OCI-LY1 (cell line): ENCODE measurements around the gene LDLRAD4.

Experiments used
- CTCF ChIP-seq: fragments of 200-600 bp; sonication (generic), shearing (Covaris generic); IDR thresholded peaks from 2 replicates; pipeline ENCODE4 v1.5.1; 2017; ENCODE audit warnings: mild to moderate bottlenecking, antibody characterized with exemption, low read length, moderate library complexity, mixed read lengths
- EZH2 ChIP-seq: fragments of 200-600 bp; sonication (generic), shearing (Covaris generic); IDR thresholded peaks from 2 replicates; pipeline ENCODE4 v1.8.0; 2017; ENCODE audit warnings: borderline replicate concordance, mixed run types, mild to moderate bottlenecking, antibody characterized with exemption, low read length, moderate library complexity, mixed read lengths

GRCh38 chr18:13175266-13175665, 43.3 kb upstream of the LDLRAD4 start:
- TF ChIP-seq CTCF (no peak), EZH2 (no peak)
